ENCODE data around the gene TCN1. TPM values are rescaled to one million over a fixed set of nuclear protein-coding genes. Genes with fewer than 3 reads are reported as not detected.

TCN1 gene
- total RNA-seq, 1 experiment from 2014 or later, result 1.7 TPM

DNA sequence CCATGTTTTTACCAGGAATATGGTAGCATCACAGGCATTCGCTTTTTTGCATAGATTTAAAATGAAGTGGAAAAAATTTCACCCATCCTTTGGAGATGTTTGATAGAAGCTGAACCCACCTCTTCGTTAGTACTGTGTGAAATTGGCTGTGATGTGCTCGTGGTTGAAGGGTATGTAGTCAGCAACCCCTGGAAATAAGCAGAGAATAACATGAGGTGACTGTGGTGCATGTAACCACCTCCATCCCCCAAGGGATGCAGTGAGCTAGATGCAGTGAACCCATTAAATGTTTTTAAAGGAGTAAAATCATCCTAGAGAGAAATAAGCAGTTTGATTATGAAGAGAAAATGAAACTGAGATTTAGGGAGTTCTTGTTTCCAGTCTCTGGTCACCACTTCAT is 36.9 kb downstream of the TCN1 start (continued):
- TF ChIP-seq, protein P1, sequence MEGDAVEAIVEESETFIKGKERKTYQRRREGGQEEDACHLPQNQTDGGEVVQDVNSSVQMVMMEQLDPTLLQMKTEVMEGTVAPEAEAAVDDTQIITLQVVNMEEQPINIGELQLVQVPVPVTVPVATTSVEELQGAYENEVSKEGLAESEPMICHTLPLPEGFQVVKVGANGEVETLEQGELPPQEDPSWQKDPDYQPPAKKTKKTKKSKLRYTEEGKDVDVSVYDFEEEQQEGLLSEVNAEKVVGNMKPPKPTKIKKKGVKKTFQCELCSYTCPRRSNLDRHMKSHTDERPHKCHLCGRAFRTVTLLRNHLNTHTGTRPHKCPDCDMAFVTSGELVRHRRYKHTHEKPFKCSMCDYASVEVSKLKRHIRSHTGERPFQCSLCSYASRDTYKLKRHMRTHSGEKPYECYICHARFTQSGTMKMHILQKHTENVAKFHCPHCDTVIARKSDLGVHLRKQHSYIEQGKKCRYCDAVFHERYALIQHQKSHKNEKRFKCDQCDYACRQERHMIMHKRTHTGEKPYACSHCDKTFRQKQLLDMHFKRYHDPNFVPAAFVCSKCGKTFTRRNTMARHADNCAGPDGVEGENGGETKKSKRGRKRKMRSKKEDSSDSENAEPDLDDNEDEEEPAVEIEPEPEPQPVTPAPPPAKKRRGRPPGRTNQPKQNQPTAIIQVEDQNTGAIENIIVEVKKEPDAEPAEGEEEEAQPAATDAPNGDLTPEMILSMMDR (IDR thresholded peaks at IDR 0.05 in 2 of 3, conservative IDR thresholded peaks at IDR 0.05 in 1 of 3; ENCODE audit: borderline replicate concordance in 1 of 3, insufficient read depth in 1 of 3, low read depth in 2 of 3, low read length in 2 of 3), result no peak
- TF ChIP-seq, protein P2, sequence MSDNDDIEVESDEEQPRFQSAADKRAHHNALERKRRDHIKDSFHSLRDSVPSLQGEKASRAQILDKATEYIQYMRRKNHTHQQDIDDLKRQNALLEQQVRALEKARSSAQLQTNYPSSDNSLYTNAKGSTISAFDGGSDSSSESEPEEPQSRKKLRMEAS (IDR thresholded peaks at IDR 0.05), result no peak
- no peak for TF ChIP-seq EZH2 (IDR thresholded peaks at IDR 0.05)
- TF ChIP-seq SRF (IDR thresholded peaks at IDR 0.05; ENCODE audit: low read depth), result no peak
- no peak for TF ChIP-seq FOSL1 (IDR thresholded peaks at IDR 0.05; ENCODE audit: low read depth)

DNA sequence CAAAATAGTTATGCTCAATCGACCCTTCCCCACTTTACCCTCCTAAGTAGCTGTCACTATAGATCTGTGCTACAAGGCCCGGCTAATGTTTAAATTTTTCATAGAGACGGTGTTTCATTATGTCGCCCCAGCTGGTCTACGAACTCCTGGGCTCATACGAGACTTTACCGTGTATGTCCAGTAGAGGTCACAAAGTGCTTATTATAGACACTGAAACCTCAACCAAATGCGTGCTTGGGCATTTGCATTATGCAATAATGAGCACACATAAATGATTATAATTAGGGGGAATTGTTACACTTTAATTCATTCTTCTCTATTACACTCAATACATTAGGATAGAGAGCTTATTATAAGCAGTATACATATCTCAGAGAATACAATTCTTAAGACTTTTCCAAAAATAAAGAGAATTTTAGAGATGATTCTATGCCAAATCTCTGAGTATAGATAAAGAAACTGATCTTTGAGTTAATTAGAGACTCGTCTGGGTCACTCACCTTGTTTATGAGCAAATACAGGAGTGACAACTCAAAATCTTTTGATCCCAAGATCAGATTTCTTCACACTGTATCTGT is 43.2 kb downstream of the TCN1 start:
- peak overlapping the region; percentile 47 for H3K4me2 ChIP-seq (ENCODE audit: low read length)
- peak overlapping the region; percentile 90 for H2AFZ ChIP-seq (ENCODE audit: low read depth, low read length, poor library complexity, severe bottlenecking)
- H3K4me1 ChIP-seq (ENCODE audit: control insufficient read depth in 1 of 2, insufficient read depth in 2 of 2, low read length in 2 of 2), result peaks cover 0 to 4% of the 10 kb centered on the region in 2 experiments; a peak in 1 of 4 replicates
- peak; percentile 99 for ATAC-seq
- no peak overlapping the region for H3K4me3 ChIP-seq (replicated peaks in 1 of 2; ENCODE audit: low read depth in 1 of 2, low read length in 2 of 2)
- peak; percentile 69 for DNase-seq (ENCODE audit: low read depth, low spot score)
- no peak overlapping the region for H3K9ac ChIP-seq (ENCODE audit: low read length)
- H3K36me3 ChIP-seq (ENCODE audit: control insufficient read depth in 1 of 2, insufficient read depth in 2 of 2, low read length in 2 of 2), result no peaks in the 10 kb centered on the region
- POLR2A ChIA-PET, result no interaction called here
- no peaks in the 10 kb centered on the region for H3K79me2 ChIP-seq (ENCODE audit: insufficient read depth, low read length)
- no peaks in the 10 kb centered on the region for H3K27me3 ChIP-seq (ENCODE audit: insufficient read depth, low read length)
- CTCF ChIA-PET, result interaction anchor here (0.6 to 1.3 kb wide), 5 partner anchors 9 to 428 kb away, joined by 3 to 37 read pairs (median 4); no protein-coding TSS in a partner anchor
- RAD21 ChIA-PET (ENCODE audit: low non-redundant PET in 1 of 2, low total read pairs in 2 of 2, uncharacterized antibody in 2 of 2, unreplicated experiment in 2 of 2), result interaction anchor here (0.6 to 1.0 kb wide), 4 partner anchors 96 to 428 kb away, joined by 3 to 9 read pairs (median 4); no protein-coding TSS in a partner anchor
- intact Hi-C loops (cut with micrococcal nuclease), result loop anchor here (1.0 to 5.0 kb wide), 4 partner anchors 96 to 428 kb away; no protein-coding TSS in a partner anchor
- no peak overlapping the region for H3K27ac ChIP-seq (ENCODE audit: low read depth, low read length)
- BruUV-seq (replicated peaks), result no TSS peak
- no peaks in the 10 kb centered on the region for H3K9me3 ChIP-seq (ENCODE audit: control insufficient read depth in 1 of 2, insufficient read depth in 1 of 2, low read depth in 1 of 2, low read length in 2 of 2)
- H4K20me1 ChIP-seq (ENCODE audit: insufficient read depth), result no peaks in the 10 kb centered on the region
- H3K9me2 ChIP-seq (ENCODE audit: insufficient read depth), result no peaks in the 10 kb centered on the region
- TF ChIP-seq CEBPB (IDR thresholded peaks at IDR 0.05; ENCODE audit: low read depth), result peak; percentile 88
- TF ChIP-seq, protein P2 (IDR thresholded peaks at IDR 0.05), result no peak
- no peak for TF ChIP-seq TCF7L2 (IDR thresholded peaks at IDR 0.05; ENCODE audit: borderline replicate concordance, extremely low read depth, insufficient read depth, insufficient read length)
- TF ChIP-seq RAD21 (IDR thresholded peaks at IDR 0.05; ENCODE audit: low read depth), result peak; percentile 94
- no peak for TF ChIP-seq EZH2phosphoT487 (IDR thresholded peaks at IDR 0.05; ENCODE audit: borderline replicate concordance)
- TF ChIP-seq FOSL1 (IDR thresholded peaks at IDR 0.05; ENCODE audit: low read depth), result no peak
- no peak for TF ChIP-seq SIN3A (IDR thresholded peaks at IDR 0.05; ENCODE audit: low read depth)
- TF ChIP-seq ELF1 (IDR thresholded peaks at IDR 0.05; ENCODE audit: borderline replicate concordance, low read depth), result no peak
- TF ChIP-seq ZNF274 (IDR thresholded peaks at IDR 0.05; ENCODE audit: low read depth, low read length), result no peak
- TF ChIP-seq CBX3 (IDR thresholded peaks at IDR 0.05; ENCODE audit: low read depth), result no peak
- TF ChIP-seq, protein P3, sequence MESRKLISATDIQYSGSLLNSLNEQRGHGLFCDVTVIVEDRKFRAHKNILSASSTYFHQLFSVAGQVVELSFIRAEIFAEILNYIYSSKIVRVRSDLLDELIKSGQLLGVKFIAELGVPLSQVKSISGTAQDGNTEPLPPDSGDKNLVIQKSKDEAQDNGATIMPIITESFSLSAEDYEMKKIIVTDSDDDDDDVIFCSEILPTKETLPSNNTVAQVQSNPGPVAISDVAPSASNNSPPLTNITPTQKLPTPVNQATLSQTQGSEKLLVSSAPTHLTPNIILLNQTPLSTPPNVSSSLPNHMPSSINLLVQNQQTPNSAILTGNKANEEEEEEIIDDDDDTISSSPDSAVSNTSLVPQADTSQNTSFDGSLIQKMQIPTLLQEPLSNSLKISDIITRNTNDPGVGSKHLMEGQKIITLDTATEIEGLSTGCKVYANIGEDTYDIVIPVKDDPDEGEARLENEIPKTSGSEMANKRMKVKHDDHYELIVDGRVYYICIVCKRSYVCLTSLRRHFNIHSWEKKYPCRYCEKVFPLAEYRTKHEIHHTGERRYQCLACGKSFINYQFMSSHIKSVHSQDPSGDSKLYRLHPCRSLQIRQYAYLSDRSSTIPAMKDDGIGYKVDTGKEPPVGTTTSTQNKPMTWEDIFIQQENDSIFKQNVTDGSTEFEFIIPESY (IDR thresholded peaks at IDR 0.05; ENCODE audit: extremely low read depth, insufficient replicate concordance, low read length), result no peak
- no peak for TF ChIP-seq JUND (IDR thresholded peaks at IDR 0.05)
- TF ChIP-seq POLR2A (IDR thresholded peaks at IDR 0.05; ENCODE audit: borderline replicate concordance, extremely low read depth, insufficient read depth, insufficient read length), result no peak
- no peak for TF ChIP-seq EGR1 (IDR thresholded peaks at IDR 0.05; ENCODE audit: low read depth)
- TF ChIP-seq YY1 (IDR thresholded peaks at IDR 0.05; ENCODE audit: extremely low read depth, insufficient replicate concordance, low read depth, low read length), result no peak
- TF ChIP-seq SRF (IDR thresholded peaks at IDR 0.05; ENCODE audit: low read depth), result no peak
